DOHH2 (cell line): Measurements from ENCODE around the gene CBLB.

ENCODE experiments used
- CTCF ChIP-seq: fragments of 200-600 bp; sonication (generic); IDR thresholded peaks from one replicate; pipeline ENCODE4 v1.5.1; 2014; ENCODE audit warnings: antibody characterized with exemption, mild to moderate bottlenecking, low read depth, low read length; ENCODE audit not compliant: poor library complexity, severe bottlenecking
- EZH2phosphoT487 ChIP-seq: fragments of 200-600 bp; sonication (generic); IDR thresholded peaks from 2 replicates; pipeline ENCODE4 v1.6.1; 2017; ENCODE audit warnings: borderline replicate concordance, mild to moderate bottlenecking, antibody characterized with exemption, low read length, moderate library complexity, mixed read lengths

GRCh38 chr3:105850593-105850992 lies 18.2 kb downstream of the CBLB start:
- no peak for TF ChIP-seq CTCF
- no peak for TF ChIP-seq EZH2phosphoT487
